T-cell (primary cell): ENCODE results near the gene GABRD. TPM values are rescaled to one million over a fixed set of nuclear protein-coding genes. Genes with fewer than 3 reads are reported as not detected.

ENCODE experiments used
- ATAC-seq, 4 experiments: fragments of 200-7000 bp in 3 of 4; fragments of 150-1000 bp in 1 of 4; cut with Tn5 transposase; replicated peaks in 1 of 4; 1 replicate in 3 of 4; 2 replicates in 1 of 4; pipeline ENCODE4 v1.10.0; 2021; ENCODE audit warnings: moderate library complexity in 3 of 4, mild to moderate bottlenecking in 2 of 4, moderate number of reproducible peaks in 1 of 4
- CTCF ChIA-PET, 2 donors: fragments of 300-600 bp; sonication (Branson Sonifier 250); formaldehyde crosslinking; loops; one replicate each; lab custom pipeline; 2022; ENCODE audit warnings: antibody characterized with exemption in 2 of 2; lab: Charles Lee
- POLR2A ChIA-PET, 2 donors: fragments of 300-600 bp; sonication (Branson Sonifier 250); formaldehyde crosslinking; loops; one replicate each; lab custom pipeline; 2022; ENCODE audit warnings: antibody characterized with exemption in 2 of 2; lab: Charles Lee
- DNase-seq, 35 experiments: peaks; one replicate each; pipeline versions ENCODE4 v3.0.0 to v3.0.0-alpha.2; 2013 to 2023
- H3K27ac ChIP-seq: one replicate; pipeline ENCODE4 v1.5.1; 2013; ENCODE audit warnings: low read length
- H3K27me3 ChIP-seq, 2 experiments: replicated peaks in 1 of 2; 1 replicate in 1 of 2; 2 replicates in 1 of 2; pipeline versions ENCODE4 v1.6.1 to v1.7.0; 2013; ENCODE audit warnings: low read length in 1 of 2, mixed read lengths in 1 of 2; ENCODE audit not compliant: control insufficient read depth in 2 of 2, insufficient read depth in 2 of 2; ENCODE audit errors: extremely low read depth in 1 of 2
- H3K36me3 ChIP-seq, 2 donors: 1 replicate in 1 of 2; 2 replicates in 1 of 2; pipeline versions ENCODE4 v1.6.1 to v1.7.0; 2013; ENCODE audit warnings: low read length in 1 of 2; ENCODE audit not compliant: control insufficient read depth in 2 of 2, insufficient read depth in 1 of 2; ENCODE audit errors: extremely low read depth in 1 of 2
- H3K4me1 ChIP-seq, 2 experiments: 1 replicate in 1 of 2; 2 replicates in 1 of 2; pipeline versions ENCODE4 v1.6.1 to v1.7.0; 2013; ENCODE audit warnings: low read length in 2 of 2, mixed read lengths in 1 of 2; ENCODE audit not compliant: insufficient read depth in 2 of 2, control insufficient read depth in 1 of 2; ENCODE audit errors: extremely low read depth in 1 of 2
- H3K4me3 ChIP-seq, 2 donors: 1 replicate in 1 of 2; 2 replicates in 1 of 2; pipeline versions ENCODE4 v1.5.1 to v1.7.0; 2013; ENCODE audit warnings: mild to moderate bottlenecking in 2 of 2, low read length in 1 of 2, moderate library complexity in 1 of 2; ENCODE audit not compliant: control insufficient read depth in 1 of 2; ENCODE audit errors: extremely low read depth in 1 of 2
- H3K9me3 ChIP-seq: 2 replicates; pipeline ENCODE4 v1.7.0; 2013
- H3K27ac Mint-ChIP-seq, 2 donors: one replicate each; pipeline ENCODE4 v1.8.0; 2020 to 2021; ENCODE audit warnings: mild to moderate bottlenecking in 2 of 2, mixed read lengths in 2 of 2
- H3K27me3 Mint-ChIP-seq, 2 donors: one replicate each; pipeline ENCODE4 v1.8.0; 2021 to 2022; ENCODE audit warnings: mixed read lengths in 2 of 2
- H3K36me3 Mint-ChIP-seq: one replicate; pipeline ENCODE4 v1.8.0; 2021; ENCODE audit warnings: mixed read lengths
- H3K4me1 Mint-ChIP-seq, 3 donors: one replicate each; pipeline ENCODE4 v1.8.0; 2020 to 2022; ENCODE audit warnings: mixed read lengths in 3 of 3, mild to moderate bottlenecking in 1 of 3
- H3K4me3 Mint-ChIP-seq, 3 donors: one replicate each; pipeline ENCODE4 v1.8.0; 2020 to 2022; ENCODE audit warnings: mild to moderate bottlenecking in 3 of 3, mixed read lengths in 3 of 3, moderate library complexity in 3 of 3
- H3K9me3 Mint-ChIP-seq, 3 donors: one replicate each; pipeline ENCODE4 v1.8.0; 2020 to 2022; ENCODE audit warnings: mixed read lengths in 3 of 3
- WGBS: methylation state at CpG from one replicate; pipeline ENCODE4 v1.1.5; 2013; ENCODE audit warnings: missing lambda C conversion rate; ENCODE audit not compliant: insufficient coverage; 5-methylcytosine and 5-hydroxymethylcytosine counted together
- total RNA-seq, 35 experiments: library from RNA in 6 of 35; stranded (reverse) in 6 of 35; fragments of 120-200 nt in 1 of 35; gene quantifications; one replicate each; pipeline versions ENCODE4 v1.2.1 to v1.2.4 and lab custom pipeline; 2013 to 2026

The GABRD gene
- total RNA-seq, 5 donors from 2014 or later (not counting 1 experiment from before 2014, with no cell fraction given), result 1.1 TPM; not detected in 4

GRCh38 chr1:2001773-2002411 is 17.3 kb upstream of the GABRD start:
- H3K9me3 Mint-ChIP-seq, result no peaks in the 10 kb centered on the region
- no peaks in the 10 kb centered on the region for H3K36me3 Mint-ChIP-seq
- no peaks in the 10 kb centered on the region for H3K36me3 ChIP-seq
- H3K9me3 ChIP-seq, result no peaks in the 10 kb centered on the region
- no peak overlapping the region for H3K27ac ChIP-seq
- WGBS, result 84% methylated on average over 9 of the region's 13 CpGs
- no peak overlapping the region for H3K4me3 Mint-ChIP-seq
- POLR2A ChIA-PET, result no interaction called here
- H3K4me1 ChIP-seq, result peaks cover 0 to 4% of the 10 kb centered on the region in 2 experiments
- no peak for ATAC-seq
- CTCF ChIA-PET, result no interaction called here
- H3K4me3 ChIP-seq, result no peak overlapping the region
- H3K27me3 ChIP-seq, result peaks cover 10 to 55% of the 10 kb centered on the region in 2 experiments
- H3K4me1 Mint-ChIP-seq, result no peaks in the 10 kb centered on the region
- no peak for DNase-seq
- no peak overlapping the region for H3K27ac Mint-ChIP-seq
- peaks cover 44 to 46% of the 10 kb centered on the region in 2 donors for H3K27me3 Mint-ChIP-seq

GRCh38 chr1:2003541-2004131 is 15.5 kb upstream of the GABRD start, which contains the start of gene CFAP74:
TSS of gene CFAP74 (minus strand) at chr1:2003786. CDS start at chr1:1990956, 12,830 bp downstream.
- CTCF ChIA-PET, result no interaction called here
- H3K4me3 Mint-ChIP-seq, result no peak within 1 kb of the TSS
- peaks cover 39 to 42% of the 10 kb centered on the region in 2 donors for H3K27me3 Mint-ChIP-seq

GRCh38 chr1:2004856-2005255 is 14.3 kb upstream of the GABRD start:
- Mint-ChIP-seq H3K27me3 (peaks cover 37 to 39% of the 10 kb centered on the region in 2 donors), H3K36me3 (no peaks in the 10 kb centered on the region), H3K4me3 (no peak overlapping the region), H3K27ac (no peak overlapping the region), H3K9me3 (no peaks in the 10 kb centered on the region), H3K4me1 (no peaks in the 10 kb centered on the region)
- POLR2A ChIA-PET, result no interaction called here
- H3K9me3 ChIP-seq, result no peaks in the 10 kb centered on the region
- no peak for DNase-seq
- CTCF ChIA-PET, result no interaction called here
- H3K4me3 ChIP-seq, result no peak overlapping the region
- WGBS, result 79% methylated on average over 12 of the region's 21 CpGs
- H3K27ac ChIP-seq, result no peak overlapping the region
- no peaks in the 10 kb centered on the region for H3K36me3 ChIP-seq
- peaks cover 0 to 4% of the 10 kb centered on the region in 2 experiments for H3K4me1 ChIP-seq
- peaks cover 13 to 65% of the 10 kb centered on the region in 2 experiments for H3K27me3 ChIP-seq
- ATAC-seq, result no peak

More at GRCh38 chr1:2003541-2004131, 15.5 kb upstream of the GABRD start, which contains the start of gene CFAP74:
- peaks cover 12 to 57% of the 10 kb centered on the region in 2 experiments for H3K27me3 ChIP-seq
- no peaks in the 10 kb centered on the region for H3K36me3 ChIP-seq
- WGBS, result 12% methylated on average over 49 of the region's 49 CpGs
- DNase-seq, result peak in 2 of 35 experiments; percentile 9 to 13
- Mint-ChIP-seq H3K4me1 (no peaks in the 10 kb centered on the region), H3K36me3 (no peaks in the 10 kb centered on the region), H3K9me3 (no peaks in the 10 kb centered on the region), H3K27ac (no peak within 1 kb of the TSS)
- ATAC-seq, result peak in 1 of 4 experiments; percentile 19
- POLR2A ChIA-PET, result no interaction called here
- no peak within 1 kb of the TSS for H3K4me3 ChIP-seq
- H3K9me3 ChIP-seq, result no peaks in the 10 kb centered on the region
- peaks cover 0 to 4% of the 10 kb centered on the region in 2 experiments for H3K4me1 ChIP-seq
- no peak within 1 kb of the TSS for H3K27ac ChIP-seq

DNA sequence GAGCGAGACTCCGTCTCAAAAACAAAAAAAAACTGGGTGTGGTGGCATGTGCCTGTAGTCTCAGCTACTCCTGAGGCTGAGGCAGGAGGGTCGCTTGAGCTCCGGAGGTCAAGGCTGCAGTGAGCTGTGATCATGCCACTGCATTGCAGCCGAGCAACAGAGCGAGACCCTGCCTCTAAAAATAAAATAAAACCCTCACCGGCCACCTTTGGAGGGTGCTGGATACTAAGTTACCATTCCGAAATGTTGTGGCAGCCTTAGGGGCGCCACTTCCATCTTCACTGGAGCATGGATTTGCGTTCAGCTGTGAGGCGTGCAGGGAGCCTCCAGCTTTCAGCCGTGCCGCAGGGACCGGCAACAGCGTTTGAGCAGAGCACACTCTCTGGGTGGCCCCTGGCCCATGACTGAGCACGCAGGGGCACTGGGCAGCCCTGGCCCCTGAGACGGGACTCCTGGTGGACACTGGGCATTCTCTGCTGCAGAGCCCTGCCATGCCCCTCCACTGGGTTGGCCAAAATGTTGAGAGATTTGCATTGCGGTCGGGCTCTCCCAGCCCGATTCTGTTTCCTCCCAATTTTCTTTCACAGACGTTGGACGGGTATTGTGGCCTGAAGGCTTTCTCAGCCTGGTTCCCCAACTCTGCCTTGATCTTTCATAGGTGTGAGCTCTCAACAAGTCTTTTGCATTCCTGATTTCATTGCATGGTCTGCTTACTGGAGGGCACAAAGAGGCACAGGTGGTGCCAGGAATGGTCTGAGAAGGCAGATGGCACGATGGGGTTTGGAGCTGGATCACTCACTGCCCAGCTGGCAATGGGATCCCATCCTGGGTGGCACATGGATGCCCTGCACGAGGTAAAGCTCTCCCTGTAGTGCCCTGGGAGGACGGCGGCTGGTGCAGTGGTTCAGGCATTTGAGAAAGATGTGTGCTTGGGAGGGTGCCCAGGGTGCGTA is 9.8 kb upstream of the GABRD start:
- no peak overlapping the region for H3K27ac ChIP-seq
- no peak overlapping the region for H3K4me3 ChIP-seq
- no peak overlapping the region for H3K4me3 Mint-ChIP-seq
- POLR2A ChIA-PET, result no interaction called here
- H3K27me3 Mint-ChIP-seq, result peaks cover 17 to 19% of the 10 kb centered on the region in 2 donors
- no peaks in the 10 kb centered on the region for H3K36me3 Mint-ChIP-seq
- H3K36me3 ChIP-seq, result no peaks in the 10 kb centered on the region
- H3K4me1 Mint-ChIP-seq, result no peaks in the 10 kb centered on the region
- no peaks in the 10 kb centered on the region for H3K9me3 Mint-ChIP-seq
- DNase-seq (no peak), ATAC-seq (no peak)
- H3K9me3 ChIP-seq, result no peaks in the 10 kb centered on the region
- H3K27me3 ChIP-seq, result peaks cover 3 to 42% of the 10 kb centered on the region in 2 experiments
- H3K27ac Mint-ChIP-seq, result no peak overlapping the region
- CTCF ChIA-PET, result no interaction called here
- no peaks in the 10 kb centered on the region for H3K4me1 ChIP-seq
- 86% methylated on average over 19 of the region's 27 CpGs for WGBS

GRCh38 chr1:2014181-2014580 is 5.0 kb upstream of the GABRD start:
- H3K9me3 Mint-ChIP-seq, result no peaks in the 10 kb centered on the region
- ChIA-PET POLR2A (no interaction called here), CTCF (no interaction called here)
- H3K27me3 Mint-ChIP-seq, result peaks cover 31 to 47% of the 10 kb centered on the region in 2 donors
- H3K27ac ChIP-seq, result no peak overlapping the region
- no peak for ATAC-seq
- H3K4me3 ChIP-seq, result no peak overlapping the region
- no peak overlapping the region for H3K4me3 Mint-ChIP-seq
- no peaks in the 10 kb centered on the region for H3K9me3 ChIP-seq
- no peak overlapping the region for H3K27ac Mint-ChIP-seq
- peaks cover 4 to 12% (median 6%) of the 10 kb centered on the region in 3 donors for H3K4me1 Mint-ChIP-seq
- WGBS, result 84% methylated on average over 15 of the region's 15 CpGs
- no peaks in the 10 kb centered on the region for H3K36me3 ChIP-seq
- no peaks in the 10 kb centered on the region for H3K36me3 Mint-ChIP-seq
- DNase-seq, result no peak
- H3K27me3 ChIP-seq, result peaks cover 4 to 52% of the 10 kb centered on the region in 2 experiments
- peaks cover 0 to 7% of the 10 kb centered on the region in 2 experiments for H3K4me1 ChIP-seq
